Fibroblast of skin of left quadriceps (primary cell): ENCODE results near the gene IRX3.

ENCODE experiments used
- DNase-seq, 2 experiments: peaks; one replicate each; pipeline ENCODE4 v3.0.0-alpha.2; 2013; ENCODE audit warnings: low read depth in 2 of 2

IRX3 gene

DNA sequence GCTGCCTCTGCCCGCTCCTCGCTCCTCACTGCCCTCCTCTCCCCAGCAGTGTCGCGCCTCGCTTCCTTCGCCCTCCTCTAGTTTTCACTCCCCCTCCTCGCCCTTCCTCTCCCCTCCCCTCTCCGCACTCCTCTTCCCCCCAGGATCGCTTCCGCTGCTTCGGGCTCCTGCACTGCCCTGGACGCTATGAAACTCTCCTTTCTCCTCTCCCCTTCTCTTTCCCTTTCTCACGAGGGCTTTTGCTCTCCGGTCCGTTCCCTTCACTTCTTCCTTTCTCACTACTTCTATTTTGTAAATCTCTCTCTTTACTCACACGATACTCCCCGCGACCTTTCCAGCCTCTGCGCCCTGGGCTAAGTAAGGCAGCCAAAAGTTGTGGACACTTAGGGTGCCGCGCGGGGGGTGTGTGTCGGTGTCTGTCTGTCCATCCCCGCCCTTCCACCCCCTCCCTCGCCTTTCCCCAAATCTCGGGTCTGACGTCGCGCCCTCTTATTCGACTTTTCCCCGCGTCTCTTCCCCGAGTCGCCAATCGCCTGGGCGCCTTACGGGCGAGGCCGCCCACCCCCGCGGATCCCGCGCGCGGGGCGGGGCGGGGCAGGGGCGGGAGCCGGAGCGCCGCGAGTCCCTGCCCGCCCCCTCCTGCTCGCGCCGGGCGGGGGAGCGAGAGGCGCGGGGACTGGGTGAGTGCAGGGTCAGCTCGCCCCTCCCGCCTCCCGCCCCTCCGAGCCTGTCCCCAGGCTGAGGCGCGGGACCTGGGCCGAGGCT is at the start of gene IRX3:
TSS of gene IRX3 (minus strand) at position 422 of the 765 bp plus-strand sequence. CDS start 737 bp downstream, outside the sequence.
- peak; percentile 85 to 87 for DNase-seq

DNA sequence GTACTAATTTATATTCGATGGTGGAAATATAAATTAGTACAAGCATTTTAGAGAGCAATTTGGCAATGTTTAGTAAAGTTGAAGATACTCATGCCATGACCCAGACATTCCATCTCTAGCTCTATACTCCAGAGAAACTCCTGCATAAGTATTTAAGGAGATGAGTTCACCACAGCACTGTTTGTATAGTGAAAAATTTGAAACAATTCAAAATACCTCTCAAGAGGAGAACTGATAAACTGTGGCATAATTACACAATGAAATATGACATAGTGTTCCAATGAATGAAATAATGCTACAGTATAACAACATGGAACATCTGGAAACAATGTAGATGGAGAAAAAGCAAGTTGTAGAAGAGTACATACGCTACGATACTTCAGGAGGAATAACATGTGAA is 48.6 kb upstream of the IRX3 start:
- DNase-seq: no peak

DNA sequence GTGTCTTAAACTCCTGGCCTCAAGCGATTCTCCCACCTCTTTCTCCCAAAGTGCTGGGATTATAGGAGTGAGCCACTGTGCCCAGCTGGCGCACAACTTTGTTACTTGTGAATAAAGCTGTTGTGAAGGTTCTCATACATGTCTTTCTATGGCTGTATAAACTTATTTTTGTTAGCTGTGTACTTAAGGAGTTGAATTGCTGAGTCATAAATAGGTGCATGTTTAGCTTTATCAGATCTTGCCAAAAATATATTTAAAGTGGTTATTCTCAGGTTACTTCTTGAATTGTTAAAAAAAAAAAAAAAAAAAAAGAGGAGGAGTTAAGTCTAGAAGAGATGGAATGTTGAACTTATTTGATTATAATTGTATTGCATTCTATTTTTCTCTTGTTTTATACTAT is 47.6 kb upstream of the IRX3 start:
- DNase-seq: no peak

DNA sequence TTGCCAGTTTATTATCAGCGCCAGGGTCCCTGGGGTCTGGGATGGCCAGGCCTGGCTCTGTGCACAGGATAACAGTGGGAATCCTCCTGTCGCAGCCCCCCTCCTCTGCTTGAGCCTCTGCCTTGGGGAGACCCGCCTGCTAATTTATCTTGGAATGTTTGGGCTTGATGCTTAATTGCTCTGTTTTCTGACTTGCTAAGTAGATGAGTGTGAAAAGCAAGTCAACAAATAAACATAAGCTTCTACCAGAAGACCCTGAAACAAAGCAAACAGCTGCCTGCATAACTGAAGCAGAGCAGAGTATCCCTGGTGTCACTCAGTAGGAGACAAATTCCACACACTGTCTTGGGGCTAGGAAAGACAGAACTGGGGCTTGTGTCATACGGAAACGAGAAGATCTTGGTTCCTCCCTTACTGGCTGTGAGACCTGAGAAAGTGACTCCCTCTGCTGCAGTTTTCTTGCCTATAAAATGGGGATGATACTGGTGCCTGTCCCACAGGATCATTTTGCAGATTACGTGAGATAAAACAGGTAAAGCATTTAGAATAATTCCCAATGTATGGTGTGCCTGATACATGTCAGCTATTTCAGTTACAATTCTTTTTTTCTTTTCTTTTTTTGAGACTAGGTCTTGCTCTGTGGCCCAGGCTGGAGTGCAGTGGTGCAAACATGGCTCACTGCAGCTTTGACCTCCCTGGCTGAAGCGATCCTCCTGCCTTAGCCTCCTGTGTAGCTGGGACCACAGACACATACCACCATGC is 44.8 kb upstream of the IRX3 start:
- DNase-seq: no peak

DNA sequence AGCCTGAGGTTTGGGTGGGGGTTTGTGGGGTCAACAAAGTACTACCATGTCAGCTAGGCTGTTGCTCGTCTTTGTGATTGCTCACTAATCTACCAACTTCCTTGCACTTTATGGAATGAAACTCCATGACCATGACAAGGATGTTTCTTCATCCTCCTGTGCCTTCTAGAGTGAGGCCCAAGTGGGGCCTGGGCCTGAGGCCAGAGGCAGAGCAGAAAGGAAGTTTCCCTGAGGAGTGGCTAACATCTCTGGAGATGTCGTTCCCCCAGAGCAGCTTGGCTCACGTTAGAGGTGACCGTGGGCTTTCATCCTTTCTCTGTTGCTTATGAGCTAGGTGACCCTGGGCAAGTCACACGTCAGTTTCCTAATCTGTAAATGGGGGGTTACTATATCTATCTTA is 41.0 kb upstream of the IRX3 start:
- DNase-seq: no peak

DNA sequence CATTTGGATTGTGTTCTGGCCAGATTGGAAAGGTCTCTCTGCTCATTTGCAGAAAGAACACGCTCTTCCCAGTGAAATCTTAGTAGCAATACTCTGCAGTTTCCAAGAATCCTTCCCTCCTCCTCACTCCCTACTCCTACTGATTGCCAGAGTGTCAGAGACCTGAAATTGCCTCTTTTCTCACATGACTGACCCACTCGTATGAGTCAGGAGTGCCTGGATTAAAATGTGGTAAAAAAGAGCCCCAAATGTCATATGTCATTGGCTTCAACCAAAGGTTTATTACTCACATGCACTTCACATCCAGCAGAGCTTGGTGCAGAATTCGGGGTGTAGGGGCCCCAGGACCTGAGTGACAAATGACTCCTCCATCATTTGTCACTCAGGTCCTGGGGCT is 39.7 kb upstream of the IRX3 start:
- no peak for DNase-seq

DNA sequence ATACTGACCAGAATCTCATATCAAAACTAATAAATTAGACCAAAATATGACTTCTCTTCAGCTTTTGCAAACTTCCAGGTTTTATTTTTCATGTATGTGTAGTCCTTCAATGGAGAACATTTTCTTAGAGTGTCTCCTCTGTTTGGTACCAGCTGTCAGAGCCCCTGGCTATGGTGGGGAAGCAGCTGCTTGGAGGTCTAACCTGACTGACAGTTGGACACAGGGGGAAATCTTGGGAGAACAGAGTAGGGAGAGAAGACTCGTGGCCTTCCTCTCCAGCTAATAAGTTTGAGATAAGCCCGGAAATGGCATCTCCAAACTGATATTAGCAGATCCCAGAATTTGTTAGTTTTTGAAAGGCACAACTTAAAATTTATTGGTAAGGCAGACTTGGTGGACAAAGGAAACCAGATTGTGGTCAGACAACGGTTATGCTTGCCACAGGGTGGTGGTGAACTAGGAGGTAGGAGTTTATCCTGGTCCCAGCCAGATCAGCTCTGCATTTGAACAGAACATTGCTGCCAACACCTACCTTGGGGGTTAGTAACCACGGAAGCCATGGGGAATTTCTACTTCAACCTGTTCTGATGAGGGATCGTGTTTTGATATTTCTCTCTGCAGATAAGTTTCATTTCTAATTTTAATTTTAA is 39.2 kb upstream of the IRX3 start:
- no peak for DNase-seq

DNA sequence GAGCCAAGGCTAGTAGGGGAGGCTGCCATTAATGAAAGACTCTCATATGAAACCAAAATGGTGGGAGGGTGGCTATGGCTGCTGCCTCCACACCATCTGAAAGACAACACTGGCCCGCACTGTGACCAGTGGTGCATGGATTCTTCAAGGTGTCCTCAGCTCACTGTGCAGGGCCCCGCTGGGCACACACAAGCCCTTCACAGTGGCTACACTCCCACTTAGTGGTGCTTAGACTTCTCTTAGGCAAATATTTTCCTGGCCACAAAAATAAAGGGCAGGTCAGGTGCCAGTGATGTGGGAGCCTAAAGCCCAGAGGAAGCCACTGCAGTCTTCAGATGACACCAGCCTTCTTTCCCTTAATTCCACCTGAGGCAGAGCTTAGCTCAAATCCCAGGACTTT is 38.1 kb upstream of the IRX3 start:
- no peak for DNase-seq

DNA sequence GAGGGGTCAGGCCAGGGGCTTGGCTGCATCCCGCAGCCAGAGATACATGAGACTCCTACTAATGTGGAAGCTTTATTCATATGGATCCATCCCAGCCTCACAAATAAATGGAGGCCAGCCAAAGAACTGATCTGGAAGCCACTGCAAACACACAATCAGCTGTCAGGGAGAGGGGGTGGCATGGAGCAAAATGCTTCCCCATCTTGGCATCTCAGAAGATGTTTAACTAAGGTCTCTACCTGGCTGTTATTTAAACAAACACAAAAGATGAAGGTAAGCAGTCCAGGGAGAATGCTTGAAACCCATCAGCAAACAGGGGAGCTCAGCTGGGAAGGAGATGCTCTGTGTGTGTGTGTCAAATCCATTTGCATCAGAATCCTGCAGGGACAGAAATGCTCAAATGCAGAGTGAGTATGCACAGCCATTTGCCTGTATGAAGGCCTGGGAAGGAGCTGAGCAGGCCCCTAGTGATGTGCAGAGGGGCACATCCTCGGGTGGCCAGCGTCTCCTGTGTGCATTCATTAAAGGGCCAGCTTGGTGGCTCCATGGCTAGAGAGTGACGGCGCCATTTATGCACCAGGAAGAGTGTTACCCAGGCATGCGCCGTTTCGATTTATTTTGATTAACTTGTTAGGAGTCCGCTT is 34.2 kb upstream of the IRX3 start:
- DNase-seq: no peak

DNA sequence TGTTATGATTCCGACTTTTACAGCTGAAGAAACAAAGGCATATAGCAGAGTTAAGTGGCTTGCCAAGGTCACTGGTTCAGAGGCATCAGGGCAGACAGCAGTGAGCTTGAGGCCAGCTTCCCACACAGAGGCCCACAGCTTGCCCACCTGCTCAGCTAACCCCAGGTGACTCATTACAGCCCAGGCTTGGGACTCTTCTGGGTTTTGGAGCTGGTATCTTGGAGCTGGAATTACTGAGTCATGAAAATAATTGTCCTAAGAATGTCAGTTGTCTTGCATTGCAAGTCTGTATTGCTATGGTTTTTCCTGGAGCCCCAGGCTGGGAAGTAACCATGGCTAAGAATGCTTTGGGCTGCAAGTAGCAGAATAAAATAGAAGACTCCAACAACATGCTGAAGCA is 32.4 kb upstream of the IRX3 start:
- DNase-seq: no peak

DNA sequence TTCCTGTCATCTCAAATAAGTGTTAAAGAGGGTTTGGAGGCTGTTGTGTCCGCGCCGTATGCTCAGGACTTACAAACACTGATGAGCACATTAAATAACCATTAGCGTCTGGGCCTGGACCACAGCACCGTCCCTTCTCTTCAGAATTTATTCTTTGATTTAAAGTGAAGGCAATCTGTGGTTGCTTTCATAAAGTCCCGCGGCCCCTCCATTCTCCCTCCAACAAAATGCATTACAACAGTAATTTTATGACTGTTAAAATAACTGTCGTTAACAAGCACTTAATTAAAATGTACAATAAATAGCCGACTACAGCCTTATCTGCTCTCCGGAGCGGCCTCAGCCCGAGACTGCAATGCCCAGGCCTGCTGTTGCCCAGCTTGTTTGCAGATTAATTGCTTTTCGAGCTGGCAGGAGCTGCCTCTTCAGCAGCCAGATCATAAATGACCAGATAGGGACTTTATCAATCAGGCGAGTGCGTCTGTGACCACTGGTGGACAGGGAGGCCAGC is 30.6 kb upstream of the IRX3 start:
- no peak for DNase-seq

DNA sequence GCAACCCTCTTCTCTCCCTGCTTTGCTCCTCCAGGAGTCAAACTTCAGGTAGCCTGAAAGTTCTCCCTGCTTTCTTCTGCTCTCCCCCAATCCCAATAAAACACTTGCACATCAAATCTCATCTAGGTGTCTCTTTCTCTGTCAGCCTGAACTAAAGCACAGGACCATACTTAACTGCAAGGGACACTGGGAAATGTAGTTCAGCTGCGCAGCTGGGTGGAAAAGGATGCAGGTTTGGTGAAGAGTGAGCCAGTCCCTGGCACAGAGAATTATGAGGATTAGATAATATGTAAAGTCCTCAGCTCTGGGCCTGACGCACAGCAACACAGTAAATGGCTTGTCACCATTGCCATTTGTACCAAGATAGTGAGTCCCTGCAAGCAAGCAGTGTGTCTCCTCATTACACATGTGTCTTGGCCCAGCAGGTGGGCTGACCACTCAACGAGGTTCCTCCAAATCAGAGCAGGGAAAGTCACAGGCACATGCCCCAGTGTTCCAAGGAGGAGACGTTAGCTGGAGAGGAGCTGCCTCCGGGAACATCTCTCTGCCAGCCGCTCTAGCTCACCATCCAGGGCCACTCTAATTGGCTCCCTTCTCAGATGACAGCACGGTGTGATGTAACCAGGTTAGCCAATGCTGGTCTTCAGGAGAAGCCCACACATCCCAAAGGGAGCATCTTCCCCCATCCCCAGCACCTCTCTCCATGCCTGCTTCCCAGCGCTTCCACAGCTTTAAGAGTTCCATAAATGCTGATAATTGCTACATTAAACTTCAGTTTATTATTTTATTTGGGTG is 29.7 kb upstream of the IRX3 start:
- no peak for DNase-seq

DNA sequence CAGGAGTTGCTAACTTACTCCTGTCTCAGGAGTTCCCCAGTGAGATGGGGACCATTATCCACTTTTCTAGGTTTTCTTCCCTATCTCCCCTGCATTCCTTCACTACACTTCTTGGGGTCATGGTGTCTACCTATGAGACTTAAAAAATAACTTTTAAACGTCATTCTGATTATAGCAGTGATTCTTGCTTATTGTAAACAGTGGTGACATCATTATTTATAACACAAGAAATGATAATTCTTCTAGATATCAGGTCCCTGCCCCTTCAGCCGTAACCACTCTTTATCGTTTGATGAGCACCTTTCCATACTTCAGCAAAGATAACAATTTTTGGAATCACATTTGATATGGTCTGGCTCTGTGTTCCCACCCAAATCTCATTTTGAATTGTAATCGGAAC is 27.2 kb upstream of the IRX3 start:
- DNase-seq: no peak

DNA sequence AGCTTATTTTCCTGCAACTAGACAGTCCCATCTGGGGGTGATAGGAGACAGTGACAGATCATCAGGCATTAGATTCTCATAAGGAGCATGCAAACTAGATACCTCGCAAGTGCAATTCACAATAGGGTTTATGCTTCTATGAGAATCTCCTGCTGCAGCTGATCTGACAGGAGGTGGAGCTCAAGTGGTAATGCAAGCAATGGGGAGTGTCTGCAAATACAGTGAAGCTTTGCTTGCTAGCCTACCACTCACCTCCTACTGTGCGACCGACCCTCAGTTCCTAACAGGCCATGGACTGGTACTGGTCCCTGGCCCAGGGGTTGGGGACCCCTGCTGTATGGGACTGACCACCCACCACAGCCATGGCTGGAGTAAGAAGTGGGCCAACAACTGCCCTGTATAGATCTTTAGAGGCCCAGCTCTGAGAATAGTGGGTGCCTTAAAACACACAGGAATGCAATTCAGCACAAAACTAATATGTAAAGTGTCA is 26.0 kb upstream of the IRX3 start:
- DNase-seq: no peak

DNA sequence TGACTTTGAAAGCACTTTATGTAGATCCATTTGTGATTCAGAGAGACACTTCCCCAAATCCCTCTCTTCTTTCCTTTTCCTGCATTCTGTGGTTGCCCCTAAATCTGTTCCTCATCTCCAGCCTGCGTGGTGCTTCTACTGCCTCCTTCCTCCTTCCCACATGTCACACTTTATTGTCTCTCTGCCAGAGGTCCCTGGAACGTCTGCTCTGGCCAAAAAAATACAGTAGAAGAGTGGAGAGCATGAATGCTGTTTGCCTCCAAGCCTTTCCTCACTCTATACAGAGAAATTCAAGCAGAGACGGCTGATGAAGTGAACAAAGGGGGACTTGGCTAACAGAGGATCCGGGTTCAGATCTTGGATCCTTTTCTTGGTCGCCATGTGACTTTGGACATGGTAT is 22.8 kb upstream of the IRX3 start:
- no peak for DNase-seq

DNA sequence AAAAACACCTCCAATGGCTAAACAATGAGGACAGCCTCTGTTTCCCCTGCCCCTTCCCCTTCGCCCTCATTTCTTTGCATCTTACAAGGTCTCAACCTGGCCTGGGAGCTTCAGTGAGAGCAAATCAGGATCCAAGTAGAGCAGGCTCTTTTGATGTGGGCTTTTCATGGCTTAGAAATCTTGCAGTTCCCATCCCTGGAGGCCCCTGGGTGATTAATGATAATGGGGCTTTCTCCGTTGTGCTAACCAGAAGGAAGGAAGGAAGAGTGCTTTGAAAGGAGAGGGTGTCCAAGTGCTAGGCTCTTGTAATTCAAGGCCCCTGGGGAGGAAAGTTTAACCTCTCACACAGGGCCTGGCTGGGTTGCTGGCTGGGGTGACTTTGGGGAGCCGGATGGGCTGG is 18.5 kb upstream of the IRX3 start:
- no peak for DNase-seq

DNA sequence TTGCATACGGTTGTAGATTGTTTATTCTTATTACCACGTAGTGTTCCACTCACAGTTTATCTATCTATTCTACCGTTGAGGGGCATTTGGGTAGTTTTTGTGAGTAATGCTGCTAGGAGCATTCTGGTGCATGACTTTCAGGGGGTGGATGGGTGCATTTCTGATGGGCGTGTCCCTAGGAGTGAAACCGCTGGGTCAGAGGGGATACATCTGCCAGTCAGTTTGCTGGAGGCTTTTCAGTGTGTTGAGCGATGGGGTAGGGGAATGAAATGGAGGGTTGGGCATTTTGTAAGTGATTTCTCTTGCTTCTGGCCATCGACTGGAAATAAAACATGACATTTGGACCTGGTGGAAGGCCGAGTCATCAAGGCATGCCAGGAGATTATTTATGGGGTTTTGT is 17.0 kb upstream of the IRX3 start:
- DNase-seq: no peak

DNA sequence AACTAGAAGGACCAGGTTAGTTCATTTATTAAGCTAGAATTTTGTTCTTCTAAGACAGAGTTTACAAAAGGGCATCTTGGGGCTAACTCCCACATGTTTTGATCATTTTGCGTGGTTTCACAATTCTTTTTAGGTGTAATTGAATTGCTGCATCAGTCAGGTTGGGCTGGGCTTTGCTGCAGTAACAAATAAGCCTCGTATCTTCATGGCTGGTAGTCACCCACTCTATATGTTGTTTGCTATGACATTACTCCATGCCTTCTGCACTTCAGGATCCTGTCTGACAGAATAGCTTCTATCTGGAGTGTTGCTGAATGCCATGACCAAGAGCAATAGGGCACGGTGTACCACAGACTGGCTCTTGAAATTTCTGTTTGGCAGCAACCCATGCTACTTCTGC is 10.6 kb upstream of the IRX3 start:
- DNase-seq: no peak

DNA sequence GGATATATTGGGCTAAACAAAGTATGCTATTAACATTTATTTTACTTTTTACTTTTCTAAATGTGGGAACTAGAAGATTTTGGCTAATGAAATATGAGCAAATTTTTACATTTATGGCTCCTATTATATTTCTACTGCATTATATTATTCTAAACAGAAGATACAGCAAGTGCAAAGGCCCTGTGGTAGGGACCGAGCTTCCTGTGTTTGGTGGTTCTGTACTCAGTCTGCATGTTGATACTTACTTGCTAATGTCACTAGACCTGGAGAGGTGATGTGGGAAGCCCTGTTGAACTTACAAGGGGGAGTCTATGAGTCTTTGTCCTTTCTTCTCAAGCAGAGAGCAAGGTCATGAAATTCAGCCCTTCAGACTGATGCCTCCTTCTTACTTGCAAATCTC is 10.0 kb upstream of the IRX3 start:
- DNase-seq: no peak

DNA sequence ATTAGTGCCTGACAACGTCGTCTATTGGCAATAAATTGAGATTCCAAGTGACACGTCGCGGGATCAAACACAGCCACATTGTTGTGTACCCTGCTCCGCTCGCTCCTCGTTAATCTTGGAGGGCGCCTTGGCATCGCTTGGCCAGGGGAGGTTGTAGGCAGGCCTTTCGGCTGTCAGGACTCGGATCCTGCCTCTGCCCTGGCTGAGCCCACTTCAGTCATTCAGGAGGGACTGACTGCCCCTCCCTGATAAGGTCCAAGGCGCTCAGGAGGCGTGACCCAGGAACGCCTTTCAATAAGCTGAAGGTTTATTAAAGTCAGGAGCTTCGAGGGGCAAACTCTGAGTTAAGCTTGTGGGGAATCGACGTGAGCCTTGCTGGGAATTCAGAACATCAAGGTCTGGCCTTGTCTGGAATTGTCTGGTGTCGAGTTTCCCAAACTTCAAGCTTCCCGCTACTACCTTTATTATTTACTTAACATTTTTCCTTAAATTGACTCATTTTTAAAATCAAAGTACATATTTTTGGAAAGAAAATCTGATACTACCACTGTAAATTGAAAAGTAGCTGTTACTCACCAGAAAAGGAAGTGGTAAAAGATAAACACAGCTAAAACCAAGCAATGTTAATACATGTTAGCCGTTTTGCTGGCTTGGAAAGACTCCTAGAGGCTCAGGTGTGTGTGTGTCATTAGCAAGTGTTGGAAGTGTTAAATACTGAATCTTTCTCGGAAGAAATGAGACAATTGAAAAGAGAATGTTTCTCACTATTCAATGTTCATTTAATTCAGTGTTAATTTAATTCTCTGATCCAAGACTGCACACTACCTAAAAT is 5.3 kb upstream of the IRX3 start:
- no peak for DNase-seq
